Hepatocyte (in vitro differentiated cells): ENCODE measurements around the gene PLCH2.

ENCODE experiments used
- EZH2 ChIP-seq: fragments of 200-600 bp; sonication (generic); IDR thresholded peaks from 2 replicates; pipeline ENCODE4 v1.6.1; 2016; ENCODE audit warnings: antibody characterized with exemption, mild to moderate bottlenecking, borderline replicate concordance
- EZH2phosphoT487 ChIP-seq: fragments of 200-600 bp; sonication (generic); IDR thresholded peaks from one replicate; pipeline ENCODE4 v1.6.1; 2018; ENCODE audit warnings: antibody characterized with exemption, mild to moderate bottlenecking, low read depth, moderate library complexity; ENCODE audit not compliant: unreplicated experiment, severe bottlenecking
- TF ChIP-seq, protein P1 (sequence below): fragments of 200-600 bp; sonication (generic); IDR thresholded peaks from 2 replicates; pipeline ENCODE4 v1.5.1; 2016; ENCODE audit warnings: antibody characterized with exemption, mild to moderate bottlenecking; ENCODE audit not compliant: poor library complexity

DNA sequence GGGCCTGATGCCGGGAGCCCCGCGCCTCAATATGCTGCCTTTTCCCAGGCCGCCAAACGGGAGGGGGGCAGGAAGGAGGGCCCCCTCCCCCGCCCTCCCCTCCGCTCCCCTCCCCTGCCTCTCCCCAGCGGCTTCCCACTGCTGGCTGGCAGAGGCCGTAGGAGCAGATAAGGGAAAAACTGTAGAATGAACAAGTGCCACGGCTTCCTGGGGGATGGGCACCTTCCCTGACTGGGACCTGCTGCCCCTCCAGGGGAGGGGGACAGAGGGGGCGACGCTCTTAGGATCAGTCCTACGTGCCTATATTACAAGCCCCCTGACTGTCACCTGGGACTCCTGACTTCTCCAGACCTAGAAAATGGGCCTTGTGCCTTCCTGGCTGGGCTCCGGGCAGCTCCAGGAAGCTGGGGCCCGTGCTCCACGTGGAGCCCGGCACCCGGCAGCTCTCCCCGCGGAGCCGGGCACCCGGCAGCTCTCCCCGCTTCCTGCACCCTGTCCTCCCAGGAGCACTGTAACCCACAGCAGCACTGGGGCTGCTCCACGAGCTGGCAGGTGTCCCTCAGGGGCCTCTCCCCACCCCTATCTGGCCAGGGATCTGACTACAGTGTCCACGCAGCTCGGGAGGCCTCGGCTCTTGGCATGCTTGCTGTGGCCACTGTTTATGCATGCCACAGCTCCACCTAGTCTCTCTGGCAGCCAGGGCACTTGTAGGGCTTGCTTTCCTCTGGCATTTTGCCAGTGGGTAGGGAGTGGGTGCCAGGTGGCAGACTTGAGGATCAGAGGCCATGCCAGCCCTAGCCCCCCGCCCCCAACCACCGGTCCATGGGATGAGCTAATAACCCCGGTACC lies 54.6 kb downstream of the PLCH2 start:
- TF ChIP-seq, protein P1, sequence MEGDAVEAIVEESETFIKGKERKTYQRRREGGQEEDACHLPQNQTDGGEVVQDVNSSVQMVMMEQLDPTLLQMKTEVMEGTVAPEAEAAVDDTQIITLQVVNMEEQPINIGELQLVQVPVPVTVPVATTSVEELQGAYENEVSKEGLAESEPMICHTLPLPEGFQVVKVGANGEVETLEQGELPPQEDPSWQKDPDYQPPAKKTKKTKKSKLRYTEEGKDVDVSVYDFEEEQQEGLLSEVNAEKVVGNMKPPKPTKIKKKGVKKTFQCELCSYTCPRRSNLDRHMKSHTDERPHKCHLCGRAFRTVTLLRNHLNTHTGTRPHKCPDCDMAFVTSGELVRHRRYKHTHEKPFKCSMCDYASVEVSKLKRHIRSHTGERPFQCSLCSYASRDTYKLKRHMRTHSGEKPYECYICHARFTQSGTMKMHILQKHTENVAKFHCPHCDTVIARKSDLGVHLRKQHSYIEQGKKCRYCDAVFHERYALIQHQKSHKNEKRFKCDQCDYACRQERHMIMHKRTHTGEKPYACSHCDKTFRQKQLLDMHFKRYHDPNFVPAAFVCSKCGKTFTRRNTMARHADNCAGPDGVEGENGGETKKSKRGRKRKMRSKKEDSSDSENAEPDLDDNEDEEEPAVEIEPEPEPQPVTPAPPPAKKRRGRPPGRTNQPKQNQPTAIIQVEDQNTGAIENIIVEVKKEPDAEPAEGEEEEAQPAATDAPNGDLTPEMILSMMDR, result no peak
- peak; percentile 71 for TF ChIP-seq EZH2
- TF ChIP-seq EZH2phosphoT487, result no peak
